Glutamatergic neuron (in vitro differentiated cells): Measurements from ENCODE around the gene ERG28. TPM values are rescaled to one million over a fixed set of nuclear protein-coding genes. Genes with fewer than 3 reads are reported as not detected.

Experiments used
- DNase-seq: peaks from one replicate; pipeline ENCODE4 v3.0.0; 2022
- H3K27ac Mint-ChIP-seq: one replicate; pipeline ENCODE4 v1.8.0; 2020; ENCODE audit warnings: mild to moderate bottlenecking, mixed read lengths, inconsistent platforms; ENCODE audit not compliant: unreplicated experiment
- H3K27me3 Mint-ChIP-seq: one replicate; pipeline ENCODE4 v1.8.0; 2020; ENCODE audit warnings: mild to moderate bottlenecking, moderate library complexity, mixed read lengths, inconsistent platforms; ENCODE audit not compliant: unreplicated experiment
- H3K36me3 Mint-ChIP-seq: one replicate; pipeline ENCODE4 v1.8.0; 2020; ENCODE audit warnings: mild to moderate bottlenecking, mixed read lengths, inconsistent platforms; ENCODE audit not compliant: unreplicated experiment
- H3K4me1 Mint-ChIP-seq: one replicate; pipeline ENCODE4 v1.8.0; 2020; ENCODE audit warnings: mild to moderate bottlenecking, low read depth, mixed read lengths, inconsistent platforms; ENCODE audit not compliant: unreplicated experiment
- H3K4me3 Mint-ChIP-seq: one replicate; pipeline ENCODE4 v1.8.0; 2020; ENCODE audit warnings: mild to moderate bottlenecking, mixed read lengths, inconsistent platforms; ENCODE audit not compliant: unreplicated experiment
- H3K9me3 Mint-ChIP-seq: one replicate; pipeline ENCODE4 v1.8.0; 2020; ENCODE audit warnings: mild to moderate bottlenecking, moderate library complexity, mixed read lengths, inconsistent platforms; ENCODE audit not compliant: unreplicated experiment
- total RNA-seq: library from RNA; stranded (reverse); fragmentation: NEBNext Ultra II Directional; extraction: Animal tissue kit (Norgen Biotek cat#: 25700); gene quantifications from one replicate; pipeline ENCODE4 v1.2.1, GENCODE V29; 2021; ENCODE audit not compliant: unreplicated experiment
- TF ChIP-seq, protein P1 (sequence below): fragments of 200-600 bp; sonication (generic); IDR thresholded peaks from one replicate; pipeline ENCODE4 v1.5.0; 2021; ENCODE audit not compliant: partially characterized antibody, unreplicated experiment

ERG28 gene
- total RNA-seq, 1 donor from 2014 or later: 16.2 TPM

DNA sequence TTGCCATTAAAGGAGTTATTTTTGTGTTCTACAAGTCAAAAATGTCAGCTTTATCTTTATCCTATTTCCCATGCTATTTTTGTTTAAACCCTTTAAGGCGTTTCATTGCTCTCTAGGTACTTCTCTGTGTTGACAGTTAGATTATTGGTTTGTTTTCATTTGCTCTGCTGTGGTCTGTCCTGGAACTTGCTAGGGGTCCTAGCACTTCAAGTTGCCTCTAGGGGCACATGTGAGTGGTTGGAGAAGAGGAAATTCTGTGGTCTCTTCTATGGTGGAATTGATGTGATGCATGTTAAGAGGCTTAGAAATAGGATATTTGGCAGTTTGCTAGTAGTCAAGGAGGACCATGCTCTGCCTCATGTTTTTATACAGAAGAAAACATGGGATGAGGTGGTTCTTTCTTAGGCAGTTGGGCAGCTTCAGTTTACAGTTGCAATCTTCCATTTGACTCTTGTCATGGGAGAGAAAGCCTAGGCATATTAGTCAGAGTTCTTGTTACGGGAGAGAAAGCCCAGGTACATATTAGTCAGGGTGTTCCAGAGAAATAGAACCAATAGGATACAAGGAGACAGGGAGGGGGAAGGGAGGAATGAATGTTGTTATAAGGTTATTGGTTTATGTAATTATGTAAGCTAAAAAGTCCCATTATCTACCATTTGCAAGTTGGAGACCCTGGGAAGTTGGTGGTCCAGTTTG, 14.7 kb upstream of the ERG28 start:
- Mint-ChIP-seq H3K9me3 (no peaks in the 10 kb centered on the region), H3K4me1 (no peaks in the 10 kb centered on the region), H3K36me3 (peaks cover 7% of the 10 kb centered on the region), H3K4me3 (no peak overlapping the region), H3K27ac (no peak overlapping the region), H3K27me3 (no peaks in the 10 kb centered on the region)
- TF ChIP-seq, protein P1, sequence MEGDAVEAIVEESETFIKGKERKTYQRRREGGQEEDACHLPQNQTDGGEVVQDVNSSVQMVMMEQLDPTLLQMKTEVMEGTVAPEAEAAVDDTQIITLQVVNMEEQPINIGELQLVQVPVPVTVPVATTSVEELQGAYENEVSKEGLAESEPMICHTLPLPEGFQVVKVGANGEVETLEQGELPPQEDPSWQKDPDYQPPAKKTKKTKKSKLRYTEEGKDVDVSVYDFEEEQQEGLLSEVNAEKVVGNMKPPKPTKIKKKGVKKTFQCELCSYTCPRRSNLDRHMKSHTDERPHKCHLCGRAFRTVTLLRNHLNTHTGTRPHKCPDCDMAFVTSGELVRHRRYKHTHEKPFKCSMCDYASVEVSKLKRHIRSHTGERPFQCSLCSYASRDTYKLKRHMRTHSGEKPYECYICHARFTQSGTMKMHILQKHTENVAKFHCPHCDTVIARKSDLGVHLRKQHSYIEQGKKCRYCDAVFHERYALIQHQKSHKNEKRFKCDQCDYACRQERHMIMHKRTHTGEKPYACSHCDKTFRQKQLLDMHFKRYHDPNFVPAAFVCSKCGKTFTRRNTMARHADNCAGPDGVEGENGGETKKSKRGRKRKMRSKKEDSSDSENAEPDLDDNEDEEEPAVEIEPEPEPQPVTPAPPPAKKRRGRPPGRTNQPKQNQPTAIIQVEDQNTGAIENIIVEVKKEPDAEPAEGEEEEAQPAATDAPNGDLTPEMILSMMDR: no peak
- no peak for DNase-seq

DNA sequence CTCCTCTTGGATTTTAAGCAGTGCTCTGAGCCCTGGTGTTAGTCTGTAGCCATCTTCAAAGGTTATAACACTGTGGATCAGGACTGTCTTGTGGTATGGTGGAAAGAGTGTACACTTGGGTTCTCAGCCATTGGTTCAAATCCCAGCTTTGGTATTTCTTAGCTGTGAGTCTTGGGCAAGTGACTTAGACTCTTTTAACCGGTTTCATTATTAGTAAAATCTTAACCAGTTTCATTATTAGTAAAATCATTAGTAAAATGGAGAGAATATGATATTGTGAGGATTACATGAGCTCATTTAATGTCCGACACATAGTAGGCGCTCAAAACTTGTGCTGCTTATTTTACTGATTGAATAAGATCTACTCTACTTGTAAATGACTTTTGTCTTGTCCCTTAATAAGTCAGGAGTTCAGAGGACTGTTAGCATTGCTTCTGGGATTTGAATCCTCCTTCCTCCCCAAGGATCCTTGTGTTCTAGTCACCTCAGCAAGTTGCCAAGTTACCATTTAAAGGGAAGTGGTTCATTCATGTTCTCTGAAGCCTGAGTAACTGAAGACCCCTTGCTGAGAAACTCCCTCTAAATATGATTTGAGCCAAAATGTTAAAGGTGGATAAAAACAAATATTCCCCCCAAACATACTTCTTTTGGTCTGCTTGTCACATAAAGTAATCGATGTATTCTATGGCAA, 12.8 kb upstream of the ERG28 start:
- Mint-ChIP-seq H3K27ac (no peak overlapping the region), H3K36me3 (peaks cover 7% of the 10 kb centered on the region), H3K27me3 (no peaks in the 10 kb centered on the region), H3K4me3 (no peak overlapping the region), H3K4me1 (no peaks in the 10 kb centered on the region), H3K9me3 (no peaks in the 10 kb centered on the region)
- DNase-seq: no peak
- TF ChIP-seq, protein P1: no peak

DNA sequence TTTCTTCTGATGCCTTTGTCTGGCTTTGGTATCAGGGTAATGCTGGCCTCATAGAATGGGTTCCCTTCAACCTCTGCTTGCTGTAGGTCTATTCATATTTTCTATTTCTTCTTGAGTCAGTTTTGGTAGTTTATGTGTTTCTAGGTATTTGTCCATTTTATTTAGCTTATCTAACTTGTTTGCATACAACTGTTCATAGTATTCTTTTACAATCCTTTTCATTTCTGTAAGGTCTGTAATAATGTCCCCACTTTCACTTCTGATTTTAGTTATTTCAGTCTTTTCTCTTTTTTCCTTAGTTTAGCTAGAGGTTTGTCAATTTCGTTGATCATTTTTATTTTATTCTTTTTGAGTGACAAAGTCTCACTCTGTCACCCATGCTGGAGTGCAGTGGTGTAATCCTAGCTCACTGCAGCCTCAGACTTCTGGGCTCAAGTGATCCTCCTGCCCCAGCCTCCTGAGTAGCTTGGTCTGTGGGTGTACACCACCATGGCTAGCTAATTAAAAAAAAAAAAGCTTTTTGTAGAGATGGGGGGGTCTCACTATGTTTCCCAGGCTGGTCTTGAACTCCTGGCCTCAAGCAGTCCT, 12.0 kb upstream of the ERG28 start:
- Mint-ChIP-seq H3K9me3 (no peaks in the 10 kb centered on the region), H3K4me3 (no peak overlapping the region), H3K36me3 (peaks cover 7% of the 10 kb centered on the region), H3K4me1 (no peaks in the 10 kb centered on the region), H3K27ac (no peak overlapping the region), H3K27me3 (no peaks in the 10 kb centered on the region)
- DNase-seq: no peak
- TF ChIP-seq, protein P1: no peak

DNA sequence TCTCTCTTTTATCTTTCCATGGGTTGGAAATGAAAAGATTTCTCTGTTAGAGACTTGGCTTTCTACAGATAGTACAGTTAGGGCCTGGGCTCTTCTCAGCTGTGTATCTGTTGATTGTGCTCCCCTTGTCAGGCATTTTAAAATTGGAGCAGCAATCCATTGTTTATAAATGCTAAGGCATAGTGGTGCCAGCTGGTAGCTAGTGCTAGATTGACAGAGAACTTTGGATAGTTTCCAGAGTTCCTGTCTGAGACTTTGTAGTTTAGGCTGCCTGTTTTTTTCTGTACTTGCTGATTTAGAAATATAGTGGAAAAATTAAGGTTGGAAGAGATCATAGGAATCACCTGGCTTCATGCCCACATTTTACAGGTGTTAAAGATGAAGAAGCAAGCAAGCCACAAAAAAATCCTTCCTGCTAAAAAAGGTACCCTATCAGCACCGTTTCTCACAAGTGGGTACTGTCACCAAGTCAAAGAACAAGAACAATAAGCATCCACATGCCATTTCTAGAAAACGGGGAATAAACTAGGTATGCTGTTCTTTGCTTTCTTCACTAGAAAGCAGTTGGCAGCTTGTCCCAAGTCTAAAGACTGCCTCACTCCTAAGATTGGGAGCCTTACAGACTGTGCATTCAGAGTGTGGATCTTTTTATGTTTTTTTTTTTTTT, 6.6 kb upstream of the ERG28 start:
- Mint-ChIP-seq H3K36me3 (no peaks in the 10 kb centered on the region), H3K9me3 (no peaks in the 10 kb centered on the region), H3K27ac (no peak overlapping the region), H3K27me3 (no peaks in the 10 kb centered on the region), H3K4me1 (no peaks in the 10 kb centered on the region), H3K4me3 (no peak overlapping the region)
- TF ChIP-seq, protein P1: no peak
- no peak for DNase-seq

DNA sequence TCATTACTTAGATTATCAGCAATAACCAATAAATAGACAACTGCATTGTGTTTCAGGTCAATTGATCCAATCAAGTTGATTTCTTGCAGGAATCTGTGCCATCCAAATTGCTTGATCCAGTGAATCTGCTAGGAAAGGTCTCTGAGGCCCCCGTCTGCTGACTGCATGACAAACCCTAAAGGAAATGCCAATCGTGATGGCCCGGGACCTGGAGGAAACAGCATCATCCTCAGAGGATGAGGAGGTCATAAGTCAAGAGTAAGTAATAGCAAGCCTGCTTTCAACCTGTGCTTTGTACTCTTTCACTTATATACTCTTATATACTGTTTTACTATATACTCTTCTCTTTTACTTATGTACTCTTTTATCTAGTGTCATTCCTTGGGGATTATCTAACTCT, 2.3 kb upstream of the ERG28 start:
- Mint-ChIP-seq H3K4me1 (peaks cover 8% of the 10 kb centered on the region), H3K27ac (no peak overlapping the region), H3K36me3 (no peaks in the 10 kb centered on the region), H3K27me3 (no peaks in the 10 kb centered on the region), H3K9me3 (peaks cover 5% of the 10 kb centered on the region), H3K4me3 (no peak overlapping the region)
- no peak for DNase-seq
- TF ChIP-seq, protein P1: no peak
